Measurements from ENCODE around the gene REPS1. TPM values are rescaled to one million over a fixed set of nuclear protein-coding genes. Genes with fewer than 3 reads are reported as not detected.

Gene REPS1
- polyA plus RNA-seq, 3 donors: 11.9 to 36.6 (median 14.0) TPM

- H3K27me3 Mint-ChIP-seq (ENCODE audit: low read depth in 3 of 3): no peaks in the 10 kb centered on the region
- no peak for DNase-seq
- H3K4me1 Mint-ChIP-seq: peaks cover 14% of the 10 kb centered on the region
- Histone ChIP-seq H3K79me2 (ENCODE audit: insufficient read depth, low read length) (no peaks in the 10 kb centered on the region), H3K4me3 (replicated peaks in 1 of 3; ENCODE audit: low read depth in 2 of 3, low read length in 3 of 3) (no peak overlapping the region), H3K27me3 (ENCODE audit: control insufficient read depth in 2 of 2, insufficient read depth in 2 of 2, low read length in 2 of 2) (no peaks in the 10 kb centered on the region), H2AFZ (ENCODE audit: insufficient read depth, low read depth, low read length, poor library complexity, severe bottlenecking) (no peak overlapping the region), H3K36me3 (replicated peaks in 1 of 2; ENCODE audit: control insufficient read depth in 1 of 2, insufficient read depth in 2 of 2, low read length in 2 of 2) (no peaks in the 10 kb centered on the region), H3K4me1 (ENCODE audit: control insufficient read depth in 1 of 2, insufficient read depth in 2 of 2, low read length in 2 of 2) (no peaks in the 10 kb centered on the region), H3K27ac (ENCODE audit: low read depth in 1 of 2, low read length in 2 of 2) (no peak overlapping the region), H3K9me3 (replicated peaks in 1 of 2; ENCODE audit: control insufficient read depth in 1 of 2, insufficient read depth in 1 of 2, low read length in 2 of 2) (peaks cover 0 to 7% of the 10 kb centered on the region in 2 donors), H3K4me2 (replicated peaks; ENCODE audit: extremely low read depth, low read length, poor library complexity, severe bottlenecking) (no peak overlapping the region), H3K9ac (ENCODE audit: insufficient read depth, low read length, poor library complexity, severe bottlenecking) (no peak overlapping the region), H4K20me1 (ENCODE audit: insufficient read depth, low read length) (no peaks in the 10 kb centered on the region)
- H3K36me3 Mint-ChIP-seq: no peaks in the 10 kb centered on the region
- H3K27ac Mint-ChIP-seq: no peak overlapping the region
- no CpG with 5 or more reads among the region's 3 CpGs for WGBS (ENCODE audit: insufficient coverage)
- no peak overlapping the region for H3K4me3 Mint-ChIP-seq
- intact Hi-C loops (cut with micrococcal nuclease): no loop called here
- TF ChIP-seq CTCF (IDR thresholded peaks at IDR 0.05): no peak
- peaks cover 6 to 13% (median 10%) of the 10 kb centered on the region in 7 donors for H3K9me3 Mint-ChIP-seq
These were observed 18.4 kb upstream of the REPS1 start for GRCh38 chr6:139006477-139006876.

DNA sequence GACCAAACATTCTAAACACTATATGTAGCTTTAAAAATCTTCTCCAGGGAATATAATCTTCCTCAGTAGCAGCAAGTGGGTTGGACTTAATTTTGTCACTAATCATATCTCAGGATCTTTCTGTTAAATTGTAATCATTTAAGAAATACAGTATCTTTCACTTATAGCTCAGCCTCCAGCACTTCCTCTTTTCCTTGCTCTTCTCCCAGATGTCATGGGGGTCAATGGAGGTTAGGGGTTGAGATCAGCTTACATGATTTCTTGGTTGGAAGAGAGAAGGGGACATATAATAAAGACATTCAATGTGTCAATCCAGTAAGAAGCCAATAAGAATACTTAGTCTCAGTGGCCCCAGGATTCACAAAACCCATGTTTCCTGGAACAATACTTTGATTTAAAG, 15.7 kb upstream of the REPS1 start:
- Histone ChIP-seq H4K20me1 (ENCODE audit: insufficient read depth, low read length) (no peaks in the 10 kb centered on the region), H3K36me3 (replicated peaks in 1 of 2; ENCODE audit: control insufficient read depth in 1 of 2, insufficient read depth in 2 of 2, low read length in 2 of 2) (no peaks in the 10 kb centered on the region), H3K27me3 (ENCODE audit: control insufficient read depth in 2 of 2, insufficient read depth in 2 of 2, low read length in 2 of 2) (no peaks in the 10 kb centered on the region), H3K79me2 (ENCODE audit: insufficient read depth, low read length) (no peaks in the 10 kb centered on the region), H3K4me3 (replicated peaks in 1 of 3; ENCODE audit: low read depth in 2 of 3, low read length in 3 of 3) (no peak overlapping the region), H3K9ac (ENCODE audit: insufficient read depth, low read length, poor library complexity, severe bottlenecking) (no peak overlapping the region), H3K9me3 (replicated peaks in 1 of 2; ENCODE audit: control insufficient read depth in 1 of 2, insufficient read depth in 1 of 2, low read length in 2 of 2) (peaks cover 0 to 7% of the 10 kb centered on the region in 2 donors), H3K4me1 (ENCODE audit: control insufficient read depth in 1 of 2, insufficient read depth in 2 of 2, low read length in 2 of 2) (no peaks in the 10 kb centered on the region), H3K4me2 (replicated peaks; ENCODE audit: extremely low read depth, low read length, poor library complexity, severe bottlenecking) (no peak overlapping the region), H3K27ac (ENCODE audit: low read depth in 1 of 2, low read length in 2 of 2) (no peak overlapping the region), H2AFZ (ENCODE audit: insufficient read depth, low read depth, low read length, poor library complexity, severe bottlenecking) (no peak overlapping the region)
- Mint-ChIP-seq H3K27me3 (ENCODE audit: low read depth in 3 of 3) (no peaks in the 10 kb centered on the region), H3K4me3 (no peak overlapping the region), H3K4me1 (peaks cover 25% of the 10 kb centered on the region), H3K9me3 (peaks cover 6 to 12% (median 10%) of the 10 kb centered on the region in 7 donors), H3K27ac (no peak overlapping the region), H3K36me3 (no peaks in the 10 kb centered on the region)
- peak in 2 of 3 donors; percentile 19 to 23 for DNase-seq
- intact Hi-C loops (cut with micrococcal nuclease): no loop called here
- no peak for TF ChIP-seq CTCF (IDR thresholded peaks at IDR 0.05)
